ENCODE results near the gene SLC26A9. TPM values are rescaled to one million over a fixed set of nuclear protein-coding genes. Genes with fewer than 3 reads are reported as not detected.

Gene SLC26A9
- total RNA-seq, 6 experiments from 2014 or later: not detected

DNA sequence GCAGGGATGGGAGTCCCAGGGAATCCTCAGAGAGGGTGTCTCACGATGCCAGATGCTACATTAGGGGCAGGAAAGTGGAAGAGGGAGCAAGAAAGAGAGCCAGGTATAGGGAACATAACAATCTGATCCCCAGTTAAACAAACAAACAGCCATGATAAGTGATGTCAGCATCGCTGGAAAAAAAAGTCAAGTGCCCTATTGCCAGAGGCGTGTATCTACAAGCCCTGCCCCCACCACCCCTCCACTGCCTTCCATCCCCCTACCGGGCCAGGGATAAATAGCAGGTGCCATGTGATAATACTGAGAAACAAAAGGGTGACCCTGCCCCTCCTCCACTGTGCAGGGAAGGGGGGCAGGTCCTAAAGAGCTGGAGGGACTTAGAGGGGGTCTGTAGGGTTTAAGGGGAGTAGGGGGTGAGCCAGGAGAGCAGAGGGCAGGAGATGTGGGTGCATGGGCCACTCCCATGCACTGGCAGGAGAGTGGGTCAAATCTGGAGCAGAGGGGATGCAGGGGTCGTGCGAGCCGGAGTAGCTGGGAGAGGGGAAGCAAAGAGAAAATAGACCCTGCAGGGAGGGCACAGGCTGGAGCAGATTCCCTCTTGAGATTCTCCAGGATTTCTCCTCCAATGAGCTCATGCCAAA is 3.4 kb downstream of the SLC26A9 start:
- TF ChIP-seq, protein P1, sequence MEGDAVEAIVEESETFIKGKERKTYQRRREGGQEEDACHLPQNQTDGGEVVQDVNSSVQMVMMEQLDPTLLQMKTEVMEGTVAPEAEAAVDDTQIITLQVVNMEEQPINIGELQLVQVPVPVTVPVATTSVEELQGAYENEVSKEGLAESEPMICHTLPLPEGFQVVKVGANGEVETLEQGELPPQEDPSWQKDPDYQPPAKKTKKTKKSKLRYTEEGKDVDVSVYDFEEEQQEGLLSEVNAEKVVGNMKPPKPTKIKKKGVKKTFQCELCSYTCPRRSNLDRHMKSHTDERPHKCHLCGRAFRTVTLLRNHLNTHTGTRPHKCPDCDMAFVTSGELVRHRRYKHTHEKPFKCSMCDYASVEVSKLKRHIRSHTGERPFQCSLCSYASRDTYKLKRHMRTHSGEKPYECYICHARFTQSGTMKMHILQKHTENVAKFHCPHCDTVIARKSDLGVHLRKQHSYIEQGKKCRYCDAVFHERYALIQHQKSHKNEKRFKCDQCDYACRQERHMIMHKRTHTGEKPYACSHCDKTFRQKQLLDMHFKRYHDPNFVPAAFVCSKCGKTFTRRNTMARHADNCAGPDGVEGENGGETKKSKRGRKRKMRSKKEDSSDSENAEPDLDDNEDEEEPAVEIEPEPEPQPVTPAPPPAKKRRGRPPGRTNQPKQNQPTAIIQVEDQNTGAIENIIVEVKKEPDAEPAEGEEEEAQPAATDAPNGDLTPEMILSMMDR (IDR thresholded peaks at IDR 0.05): peak; percentile 43; the same call in 1 of the 2 replicates
- DNase-seq: no peak
- no peaks in the 10 kb centered on the region for H3K36me3 Mint-ChIP-seq (ENCODE audit: low read depth)
- no peak overlapping the region for H3K27ac Mint-ChIP-seq
- peaks cover 30% of the 10 kb centered on the region for H3K27me3 Mint-ChIP-seq (ENCODE audit: insufficient read depth)
- H3K9me3 Mint-ChIP-seq: no peaks in the 10 kb centered on the region
- H3K4me1 Mint-ChIP-seq (ENCODE audit: low read depth): peaks cover 27% of the 10 kb centered on the region
- H3K4me3 Mint-ChIP-seq: no peak overlapping the region

DNA sequence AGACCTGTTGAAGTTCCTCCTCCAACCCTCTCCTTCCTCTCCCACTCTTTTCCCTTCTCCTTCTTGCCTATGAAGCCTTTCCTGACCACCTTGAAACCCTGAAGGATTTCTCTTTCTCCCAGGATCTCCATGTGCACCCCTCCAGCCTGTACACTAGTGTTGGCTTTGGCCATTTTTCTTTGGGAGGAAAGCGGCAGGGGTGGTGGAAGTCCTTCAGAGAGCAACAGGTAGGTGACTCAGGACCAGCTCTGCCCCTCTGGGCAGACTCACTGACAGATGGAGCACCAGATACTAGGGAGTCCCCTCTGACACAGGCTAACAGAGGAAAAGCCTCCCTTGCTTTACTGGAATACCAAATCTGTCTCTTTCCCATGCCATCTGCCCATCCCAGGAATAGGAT is 4.6 kb downstream of the SLC26A9 start:
- TF ChIP-seq, protein P1 (IDR thresholded peaks at IDR 0.05): no peak
- no peak overlapping the region for H3K4me3 Mint-ChIP-seq
- H3K9me3 Mint-ChIP-seq: no peaks in the 10 kb centered on the region
- H3K27me3 Mint-ChIP-seq (ENCODE audit: insufficient read depth): peaks cover 24% of the 10 kb centered on the region
- H3K36me3 Mint-ChIP-seq (ENCODE audit: low read depth): no peaks in the 10 kb centered on the region
- no peak for DNase-seq
- peaks cover 36% of the 10 kb centered on the region for H3K4me1 Mint-ChIP-seq (ENCODE audit: low read depth)
- no peak overlapping the region for H3K27ac Mint-ChIP-seq

DNA sequence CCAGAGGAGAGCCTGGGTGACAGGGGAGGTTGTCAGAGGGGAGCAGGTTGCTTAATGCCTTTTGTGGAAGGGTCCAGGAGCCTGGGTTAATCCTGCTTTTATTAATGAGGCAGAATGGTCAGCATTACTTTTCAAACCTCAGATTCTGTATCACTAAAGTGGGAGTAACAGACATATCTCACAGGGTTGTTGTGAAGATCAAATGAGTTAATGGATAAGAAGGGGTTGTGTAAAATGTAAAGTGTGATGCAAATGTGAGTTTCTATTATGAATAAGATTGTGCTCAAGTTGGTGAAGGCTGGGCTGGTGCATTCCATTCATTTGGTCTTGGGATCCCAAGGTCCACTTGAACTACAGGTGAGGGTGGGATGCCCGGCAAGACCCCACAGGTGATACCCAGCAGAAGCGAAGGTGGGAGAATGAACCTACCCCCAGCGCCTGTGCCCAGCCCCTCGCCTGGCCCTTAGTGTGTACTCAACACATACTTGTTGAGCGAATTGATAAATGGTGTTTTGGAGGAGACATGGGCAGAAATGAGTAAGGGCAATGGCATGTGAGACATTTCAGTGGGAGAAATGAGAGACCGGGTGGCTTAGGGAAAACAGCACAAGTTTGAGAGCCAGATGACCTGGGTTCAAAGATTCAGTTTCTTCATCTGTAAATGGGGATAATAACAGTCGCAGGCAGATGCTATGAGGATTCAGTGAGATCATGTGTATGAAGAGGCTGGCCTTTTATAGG is 6.2 kb downstream of the SLC26A9 start:
- no peaks in the 10 kb centered on the region for H3K36me3 Mint-ChIP-seq (ENCODE audit: low read depth)
- TF ChIP-seq, protein P1 (IDR thresholded peaks at IDR 0.05): no peak
- no peaks in the 10 kb centered on the region for H3K9me3 Mint-ChIP-seq
- no peak overlapping the region; the same call in 1 of the 2 replicates for H3K27ac Mint-ChIP-seq
- H3K4me1 Mint-ChIP-seq (ENCODE audit: low read depth): peaks cover 45% of the 10 kb centered on the region
- peaks cover 13% of the 10 kb centered on the region for H3K27me3 Mint-ChIP-seq (ENCODE audit: insufficient read depth)
- no peak overlapping the region for H3K4me3 Mint-ChIP-seq
- DNase-seq: peak; percentile 39

DNA sequence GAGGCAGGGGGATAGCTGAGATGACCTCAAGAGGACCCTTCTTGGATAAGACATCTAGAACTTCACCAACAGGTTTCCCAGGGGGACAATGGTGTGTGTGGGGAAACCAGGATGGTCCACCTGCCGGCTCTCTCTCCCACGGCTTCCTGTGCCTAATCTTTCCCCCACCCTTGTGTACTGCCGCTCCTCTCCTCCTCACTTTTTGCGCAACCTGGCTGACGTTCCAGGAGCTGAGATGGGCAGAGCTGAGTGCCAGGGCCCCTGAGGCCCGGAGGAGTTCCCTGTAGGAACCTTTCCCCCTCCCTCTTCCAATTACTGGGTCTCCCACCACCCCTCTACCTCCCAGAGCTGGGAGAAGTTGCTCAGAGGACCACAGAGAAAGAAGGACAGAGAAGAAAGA is 6.9 kb downstream of the SLC26A9 start:
- no peak for DNase-seq
- Mint-ChIP-seq H3K9me3 (no peaks in the 10 kb centered on the region), H3K4me3 (no peak overlapping the region), H3K27ac (no peak overlapping the region), H3K27me3 (ENCODE audit: insufficient read depth) (peaks cover 9% of the 10 kb centered on the region), H3K36me3 (ENCODE audit: low read depth) (no peaks in the 10 kb centered on the region), H3K4me1 (ENCODE audit: low read depth) (peaks cover 45% of the 10 kb centered on the region)
- TF ChIP-seq, protein P1 (IDR thresholded peaks at IDR 0.05): no peak

GRCh38 chr1:205935869-205936268 is 7.4 kb downstream of the SLC26A9 start:
- TF ChIP-seq, protein P1 (IDR thresholded peaks at IDR 0.05): no peak
- Mint-ChIP-seq H3K9me3 (no peaks in the 10 kb centered on the region), H3K27me3 (ENCODE audit: insufficient read depth) (peaks cover 8% of the 10 kb centered on the region), H3K4me1 (ENCODE audit: low read depth) (peaks cover 45% of the 10 kb centered on the region), H3K36me3 (ENCODE audit: low read depth) (no peaks in the 10 kb centered on the region), H3K4me3 (no peak overlapping the region), H3K27ac (no peak overlapping the region)
- no peak for DNase-seq
